ENCODE results near the gene IL17RB. TPM values are rescaled to one million over a fixed set of nuclear protein-coding genes. Genes with fewer than 3 reads are reported as not detected.

IL17RB gene
- total and polyA plus RNA-seq, 2 experiments from 2014 or later: 0.79 TPM; not detected in 1

- in situ Hi-C loops (cut with MboI): no loop called here
These were observed 21.6 kb upstream of the IL17RB start for GRCh38 chr3:53824795-53825194.

GRCh38 chr3:53826048-53826447 lies 20.3 kb upstream of the IL17RB start:
- Histone ChIP-seq H3K9me3 (ENCODE audit: low read depth) (no peaks in the 10 kb centered on the region), H3K27ac (no peak overlapping the region), H2AFZ (no peak overlapping the region), H3K79me2 (ENCODE audit: insufficient read depth) (no peaks in the 10 kb centered on the region), H3K9me2 (ENCODE audit: insufficient read depth) (no peaks in the 10 kb centered on the region), H3K4me2 (ENCODE audit: unreplicated experiment) (no peak overlapping the region), H3K36me3 (ENCODE audit: low read depth) (no peaks in the 10 kb centered on the region), H3K4me3 (no peak overlapping the region), H3K9ac (no peak overlapping the region), H4K20me1 (ENCODE audit: insufficient read depth) (no peaks in the 10 kb centered on the region), H3K4me1 (ENCODE audit: insufficient read depth) (no peaks in the 10 kb centered on the region), H3K27me3 (replicated peaks; ENCODE audit: insufficient read depth) (no peaks in the 10 kb centered on the region), H3F3A (ENCODE audit: insufficient read depth) (no peaks in the 10 kb centered on the region)
- in situ Hi-C loops (cut with MboI): no loop called here
- 38 to 39% methylated on average over 1 of the region's 1 CpG for WGBS, 2 experiments (ENCODE audit: low coverage in 1 of 2, low lambda C conversion rate in 2 of 2, missing lambda C conversion rate in 2 of 2)
- TF ChIP-seq EZH2 (IDR thresholded peaks at IDR 0.05; ENCODE audit: insufficient read depth, poor library complexity, severe bottlenecking) (no peak), EZH2phosphoT487 (IDR thresholded peaks at IDR 0.05; ENCODE audit: insufficient read depth, low read depth) (no peak)
- DNase-seq: no peak

More at GRCh38 chr3:53824795-53825194, 21.6 kb upstream of the IL17RB start:
- Histone ChIP-seq H3K27ac (no peak overlapping the region), H3K36me3 (ENCODE audit: low read depth) (no peaks in the 10 kb centered on the region), H3K27me3 (replicated peaks; ENCODE audit: insufficient read depth) (no peaks in the 10 kb centered on the region), H3K9me2 (ENCODE audit: insufficient read depth) (no peaks in the 10 kb centered on the region), H3K79me2 (ENCODE audit: insufficient read depth) (no peaks in the 10 kb centered on the region), H3K4me3 (no peak overlapping the region), H3K4me2 (ENCODE audit: unreplicated experiment) (no peak overlapping the region), H3K4me1 (ENCODE audit: insufficient read depth) (no peaks in the 10 kb centered on the region), H3K9me3 (ENCODE audit: low read depth) (no peaks in the 10 kb centered on the region), H4K20me1 (ENCODE audit: insufficient read depth) (no peaks in the 10 kb centered on the region), H3F3A (ENCODE audit: insufficient read depth) (no peaks in the 10 kb centered on the region), H3K9ac (no peak overlapping the region), H2AFZ (no peak overlapping the region)
- DNase-seq: no peak
- 86 to 93% methylated on average over 4 of the region's 4 CpGs for WGBS, 2 experiments (ENCODE audit: low coverage in 1 of 2, low lambda C conversion rate in 2 of 2, missing lambda C conversion rate in 2 of 2)
- TF ChIP-seq EZH2 (IDR thresholded peaks at IDR 0.05; ENCODE audit: insufficient read depth, poor library complexity, severe bottlenecking) (no peak), EZH2phosphoT487 (IDR thresholded peaks at IDR 0.05; ENCODE audit: insufficient read depth, low read depth) (no peak)

DNA sequence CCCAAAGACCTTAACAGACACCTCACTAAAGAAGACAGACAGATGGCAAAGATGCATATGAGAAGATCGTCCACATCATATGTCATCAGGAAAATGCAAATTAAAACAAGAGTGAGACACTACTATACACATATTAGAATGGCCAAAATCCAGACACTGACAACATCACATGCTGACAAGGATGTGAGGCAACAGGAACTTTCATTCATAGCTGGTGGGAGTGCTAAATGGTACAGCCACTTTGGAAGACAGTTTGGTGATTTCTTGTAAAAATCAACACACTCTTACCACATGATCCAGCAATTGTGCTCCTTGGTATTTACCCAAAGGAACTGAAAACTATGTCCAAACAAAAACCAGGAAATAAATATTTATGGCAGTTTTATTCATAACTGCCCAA lies 17.8 kb upstream of the IL17RB start:
- in situ Hi-C loops (cut with MboI): no loop called here

DNA sequence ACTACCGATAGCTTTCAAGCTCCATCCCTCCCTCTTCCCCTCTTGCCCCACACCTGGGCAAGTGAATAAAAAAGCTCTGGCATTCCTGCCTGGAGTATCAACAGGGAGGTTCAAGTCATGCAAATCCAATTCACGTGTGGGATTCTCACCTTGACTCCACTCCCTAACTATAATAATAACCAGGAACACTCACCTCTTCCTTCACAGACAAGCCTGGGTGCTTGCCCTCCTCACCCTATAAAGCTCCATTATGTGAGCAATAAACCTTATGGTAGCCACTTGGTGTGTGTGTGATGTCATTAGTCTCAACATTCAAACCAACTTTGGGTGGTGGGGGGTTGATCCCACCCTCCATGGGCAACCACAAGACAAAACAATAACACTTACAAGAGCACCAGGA lies 16.8 kb upstream of the IL17RB start:
- Histone ChIP-seq H3K4me3 (no peak overlapping the region), H4K20me1 (ENCODE audit: insufficient read depth) (no peaks in the 10 kb centered on the region), H3K9me2 (ENCODE audit: insufficient read depth) (no peaks in the 10 kb centered on the region), H3K79me2 (ENCODE audit: insufficient read depth) (no peaks in the 10 kb centered on the region), H3K4me2 (ENCODE audit: unreplicated experiment) (no peak overlapping the region), H2AFZ (no peak overlapping the region), H3K27ac (no peak overlapping the region), H3K4me1 (ENCODE audit: insufficient read depth) (no peaks in the 10 kb centered on the region), H3K9me3 (ENCODE audit: low read depth) (no peaks in the 10 kb centered on the region), H3K9ac (no peak overlapping the region), H3K27me3 (replicated peaks; ENCODE audit: insufficient read depth) (no peaks in the 10 kb centered on the region), H3K36me3 (ENCODE audit: low read depth) (no peaks in the 10 kb centered on the region), H3F3A (ENCODE audit: insufficient read depth) (no peaks in the 10 kb centered on the region)
- TF ChIP-seq EZH2phosphoT487 (IDR thresholded peaks at IDR 0.05; ENCODE audit: insufficient read depth, low read depth) (no peak), EZH2 (IDR thresholded peaks at IDR 0.05; ENCODE audit: insufficient read depth, poor library complexity, severe bottlenecking) (no peak)
- WGBS, 2 experiments (ENCODE audit: low coverage in 1 of 2, low lambda C conversion rate in 2 of 2, missing lambda C conversion rate in 2 of 2): 51 to 61% methylated on average over 2 of the region's 2 CpGs
- no peak for DNase-seq
- in situ Hi-C loops (cut with MboI): no loop called here

More for the DNA sequence above, 17.8 kb upstream of the IL17RB start:
- no peak for TF ChIP-seq EZH2phosphoT487 (IDR thresholded peaks at IDR 0.05; ENCODE audit: insufficient read depth, low read depth)
- no peak for TF ChIP-seq EZH2 (IDR thresholded peaks at IDR 0.05; ENCODE audit: insufficient read depth, poor library complexity, severe bottlenecking)
- Histone ChIP-seq H3K79me2 (ENCODE audit: insufficient read depth) (no peaks in the 10 kb centered on the region), H2AFZ (no peak overlapping the region), H3K4me3 (no peak overlapping the region), H3K9me2 (ENCODE audit: insufficient read depth) (no peaks in the 10 kb centered on the region), H3K9me3 (ENCODE audit: low read depth) (no peaks in the 10 kb centered on the region), H3K27me3 (replicated peaks; ENCODE audit: insufficient read depth) (no peaks in the 10 kb centered on the region), H3F3A (ENCODE audit: insufficient read depth) (no peaks in the 10 kb centered on the region), H3K9ac (no peak overlapping the region), H4K20me1 (ENCODE audit: insufficient read depth) (no peaks in the 10 kb centered on the region), H3K36me3 (ENCODE audit: low read depth) (no peaks in the 10 kb centered on the region), H3K4me2 (ENCODE audit: unreplicated experiment) (no peak overlapping the region), H3K4me1 (ENCODE audit: insufficient read depth) (no peaks in the 10 kb centered on the region), H3K27ac (no peak overlapping the region)
- no peak for DNase-seq
- WGBS, 2 experiments (ENCODE audit: low coverage in 1 of 2, low lambda C conversion rate in 2 of 2, missing lambda C conversion rate in 2 of 2): 68 to 76% methylated on average over 1 of the region's 1 CpG

- Histone ChIP-seq H3K9me2 (ENCODE audit: insufficient read depth) (no peaks in the 10 kb centered on the region), H3K9ac (no peak overlapping the region), H3K36me3 (ENCODE audit: low read depth) (no peaks in the 10 kb centered on the region), H3K4me3 (no peak overlapping the region), H2AFZ (no peak overlapping the region), H3K4me2 (ENCODE audit: unreplicated experiment) (no peak overlapping the region), H4K20me1 (ENCODE audit: insufficient read depth) (no peaks in the 10 kb centered on the region), H3K9me3 (ENCODE audit: low read depth) (no peaks in the 10 kb centered on the region), H3K27me3 (replicated peaks; ENCODE audit: insufficient read depth) (no peaks in the 10 kb centered on the region), H3F3A (ENCODE audit: insufficient read depth) (no peaks in the 10 kb centered on the region), H3K79me2 (ENCODE audit: insufficient read depth) (no peaks in the 10 kb centered on the region), H3K27ac (no peak overlapping the region), H3K4me1 (ENCODE audit: insufficient read depth) (no peaks in the 10 kb centered on the region)
- WGBS, 2 experiments (ENCODE audit: low coverage in 1 of 2, low lambda C conversion rate in 2 of 2, missing lambda C conversion rate in 2 of 2): 52 to 68% methylated on average over 6 of the region's 6 CpGs
- TF ChIP-seq EZH2 (IDR thresholded peaks at IDR 0.05; ENCODE audit: insufficient read depth, poor library complexity, severe bottlenecking): no peak
- no peak for TF ChIP-seq EZH2phosphoT487 (IDR thresholded peaks at IDR 0.05; ENCODE audit: insufficient read depth, low read depth)
- in situ Hi-C loops (cut with MboI): no loop called here
- DNase-seq: no peak
These were observed 15.4 kb upstream of the IL17RB start for GRCh38 chr3:53830944-53831343.

Data from GM23248 (cell line).